ENCODE data around the gene MYB.

Gene MYB

DNA sequence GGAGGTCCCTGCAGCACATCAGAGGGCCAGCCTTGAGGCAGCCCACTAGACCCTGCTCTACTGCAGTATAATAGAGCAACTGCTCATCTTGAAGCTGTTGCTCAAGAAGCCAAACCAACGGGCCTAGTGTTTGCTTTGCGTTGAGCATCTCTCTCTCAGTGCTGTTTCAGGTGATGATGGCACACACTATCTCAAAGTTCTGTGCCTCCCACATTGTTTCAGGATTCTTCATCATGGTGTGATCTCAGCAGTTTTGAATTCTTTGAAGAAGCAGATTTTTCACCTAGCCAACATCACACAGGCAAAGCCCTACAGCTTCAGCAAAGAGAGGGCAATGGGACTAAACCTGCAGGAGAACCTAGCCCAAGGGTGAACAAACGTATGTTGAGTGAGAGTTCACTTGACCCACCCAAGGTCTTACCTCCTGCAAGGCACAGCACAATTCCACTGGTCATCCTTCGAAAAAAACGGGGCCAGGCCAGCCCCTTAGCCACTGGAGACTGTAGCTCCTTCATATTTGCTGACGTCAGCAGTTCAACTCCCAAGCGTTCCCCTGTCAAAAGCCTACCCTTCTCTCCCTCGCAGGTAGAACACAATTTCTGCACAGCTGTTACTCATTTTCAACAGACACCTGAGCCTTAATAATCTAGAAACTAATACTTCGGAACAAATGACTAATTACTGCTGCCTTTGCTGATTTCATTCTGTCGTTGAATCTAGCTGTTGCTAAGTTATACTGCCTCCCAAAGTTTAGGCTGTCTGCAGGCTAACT, 15.8 kb downstream of the MYB start (continued):
- TF ChIP-seq, protein P1, sequence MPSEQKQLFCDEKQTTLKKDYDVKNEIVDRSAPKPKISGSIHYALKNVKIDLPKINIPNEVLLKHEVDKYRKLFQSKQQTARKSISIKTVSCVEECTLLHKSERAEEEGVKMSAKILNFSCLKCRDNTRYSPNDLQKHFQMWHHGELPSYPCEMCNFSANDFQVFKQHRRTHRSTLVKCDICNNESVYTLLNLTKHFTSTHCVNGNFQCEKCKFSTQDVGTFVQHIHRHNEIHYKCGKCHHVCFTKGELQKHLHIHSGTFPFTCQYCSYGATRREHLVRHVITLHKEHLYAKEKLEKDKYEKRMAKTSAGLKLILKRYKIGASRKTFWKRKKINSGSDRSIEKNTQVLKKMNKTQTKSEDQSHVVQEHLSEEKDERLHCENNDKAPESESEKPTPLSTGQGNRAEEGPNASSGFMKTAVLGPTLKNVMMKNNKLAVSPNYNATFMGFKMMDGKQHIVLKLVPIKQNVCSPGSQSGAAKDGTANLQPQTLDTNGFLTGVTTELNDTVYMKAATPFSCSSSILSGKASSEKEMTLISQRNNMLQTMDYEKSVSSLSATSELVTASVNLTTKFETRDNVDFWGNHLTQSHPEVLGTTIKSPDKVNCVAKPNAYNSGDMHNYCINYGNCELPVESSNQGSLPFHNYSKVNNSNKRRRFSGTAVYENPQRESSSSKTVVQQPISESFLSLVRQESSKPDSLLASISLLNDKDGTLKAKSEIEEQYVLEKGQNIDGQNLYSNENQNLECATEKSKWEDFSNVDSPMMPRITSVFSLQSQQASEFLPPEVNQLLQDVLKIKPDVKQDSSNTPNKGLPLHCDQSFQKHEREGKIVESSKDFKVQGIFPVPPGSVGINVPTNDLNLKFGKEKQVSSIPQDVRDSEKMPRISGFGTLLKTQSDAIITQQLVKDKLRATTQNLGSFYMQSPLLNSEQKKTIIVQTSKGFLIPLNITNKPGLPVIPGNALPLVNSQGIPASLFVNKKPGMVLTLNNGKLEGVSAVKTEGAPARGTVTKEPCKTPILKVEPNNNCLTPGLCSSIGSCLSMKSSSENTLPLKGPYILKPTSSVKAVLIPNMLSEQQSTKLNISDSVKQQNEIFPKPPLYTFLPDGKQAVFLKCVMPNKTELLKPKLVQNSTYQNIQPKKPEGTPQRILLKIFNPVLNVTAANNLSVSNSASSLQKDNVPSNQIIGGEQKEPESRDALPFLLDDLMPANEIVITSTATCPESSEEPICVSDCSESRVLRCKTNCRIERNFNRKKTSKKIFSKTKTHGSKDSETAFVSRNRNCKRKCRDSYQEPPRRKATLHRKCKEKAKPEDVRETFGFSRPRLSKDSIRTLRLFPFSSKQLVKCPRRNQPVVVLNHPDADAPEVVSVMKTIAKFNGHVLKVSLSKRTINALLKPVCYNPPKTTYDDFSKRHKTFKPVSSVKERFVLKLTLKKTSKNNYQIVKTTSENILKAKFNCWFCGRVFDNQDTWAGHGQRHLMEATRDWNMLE (tag by site-specific recombination; conservative IDR thresholded peaks at IDR 0.05; ENCODE audit: low read depth), result no peak
- TF ChIP-seq ZNF169 (tag by site-specific recombination; IDR thresholded peaks at IDR 0.05), result no peak
- TF ChIP-seq, protein P2, sequence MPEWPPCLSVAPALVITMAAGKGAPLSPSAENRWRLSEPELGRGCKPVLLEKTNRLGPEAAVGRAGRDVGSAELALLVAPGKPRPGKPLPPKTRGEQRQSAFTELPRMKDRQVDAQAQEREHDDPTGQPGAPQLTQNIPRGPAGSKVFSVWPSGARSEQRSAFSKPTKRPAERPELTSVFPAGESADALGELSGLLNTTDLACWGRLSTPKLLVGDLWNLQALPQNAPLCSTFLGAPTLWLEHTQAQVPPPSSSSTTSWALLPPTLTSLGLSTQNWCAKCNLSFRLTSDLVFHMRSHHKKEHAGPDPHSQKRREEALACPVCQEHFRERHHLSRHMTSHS (tag by site-specific recombination; IDR thresholded peaks at IDR 0.05), result no peak
- no peak for TF ChIP-seq ZBTB48 (tag by site-specific recombination; IDR thresholded peaks at IDR 0.05)
- TF ChIP-seq KLF8 (tag by site-specific recombination; IDR thresholded peaks at IDR 0.05), result no peak
- no peak for TF ChIP-seq EGR2 (tag by site-specific recombination; IDR thresholded peaks at IDR 0.05; ENCODE audit: low read depth)
- no peak for TF ChIP-seq ZNF624 (tag by site-specific recombination; IDR thresholded peaks at IDR 0.05)
- no peak for TF ChIP-seq ZNF658 (tag by site-specific recombination; IDR thresholded peaks at IDR 0.05)

DNA sequence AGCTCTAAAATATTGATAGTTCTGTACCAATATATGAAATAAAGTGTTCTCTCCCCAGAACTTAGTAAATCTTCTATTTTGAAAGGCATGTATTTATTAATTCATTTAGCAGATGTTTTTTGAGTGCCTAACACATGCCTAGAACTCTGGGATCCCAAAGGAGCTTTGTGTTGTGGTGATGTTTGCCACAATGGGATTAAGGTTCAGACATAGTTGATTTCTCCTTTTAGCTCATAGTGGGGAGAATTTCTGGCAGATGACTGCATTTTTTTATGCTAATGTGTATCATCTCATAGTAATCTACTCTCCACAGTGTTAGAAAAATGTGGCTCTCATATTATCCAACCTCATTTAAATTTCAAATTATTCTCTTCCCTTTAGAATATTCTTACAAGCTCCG, 21.7 kb downstream of the MYB start:
- Histone ChIP-seq H3K9me3 (ENCODE audit: control insufficient read depth, insufficient read depth, low read depth, low read length) (no peaks in the 10 kb centered on the region), H3K36me3 (ENCODE audit: control insufficient read depth in 2 of 2, insufficient read depth in 1 of 2, low read length in 2 of 2) (peaks cover 6 to 9% of the 10 kb centered on the region in 2 experiments), H3K27ac (ENCODE audit: extremely low read depth, low read depth, low read length) (no peak overlapping the region), H3K4me1 (ENCODE audit: control insufficient read depth, insufficient read depth, low read length) (no peaks in the 10 kb centered on the region), H3K4me3 (ENCODE audit: low read depth, low read length) (no peak overlapping the region)
- CTCF ChIA-PET, result interaction anchor here (0.6 to 0.7 kb wide), 2 partner anchors 12 to 26 kb away, joined by 3 to 4 read pairs; no protein-coding TSS in a partner anchor
- POLR2A ChIA-PET, result no interaction called here
- TF ChIP-seq ZNF830 (tag by site-specific recombination; IDR thresholded peaks at IDR 0.05; ENCODE audit: low read depth), result no peak
- no peak for TF ChIP-seq YY2 (tag by site-specific recombination; IDR thresholded peaks at IDR 0.05)
- TF ChIP-seq KLF8 (tag by site-specific recombination; IDR thresholded peaks at IDR 0.05), result no peak
- TF ChIP-seq, protein P3, sequence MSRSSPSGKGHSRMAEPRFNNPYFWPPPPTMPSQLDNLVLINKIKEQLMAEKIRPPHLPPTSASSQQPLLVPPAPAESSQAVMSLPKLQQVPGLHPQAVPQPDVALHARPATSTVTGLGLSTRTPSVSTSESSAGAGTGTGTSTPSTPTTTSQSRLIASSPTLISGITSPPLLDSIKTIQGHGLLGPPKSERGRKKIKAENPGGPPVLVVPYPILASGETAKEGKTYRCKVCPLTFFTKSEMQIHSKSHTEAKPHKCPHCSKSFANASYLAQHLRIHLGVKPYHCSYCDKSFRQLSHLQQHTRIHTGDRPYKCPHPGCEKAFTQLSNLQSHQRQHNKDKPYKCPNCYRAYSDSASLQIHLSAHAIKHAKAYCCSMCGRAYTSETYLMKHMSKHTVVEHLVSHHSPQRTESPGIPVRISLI (tag by site-specific recombination; IDR thresholded peaks at IDR 0.05), result no peak
- no peak for TF ChIP-seq ZNF426 (tag by site-specific recombination; IDR thresholded peaks at IDR 0.05)
- TF ChIP-seq GFI1B (tag by site-specific recombination; IDR thresholded peaks at IDR 0.05), result no peak
- TF ChIP-seq FEZF1 (tag by site-specific recombination; IDR thresholded peaks at IDR 0.05), result no peak
- TF ChIP-seq ZFP37 (tag by site-specific recombination; IDR thresholded peaks at IDR 0.05), result no peak
- TF ChIP-seq MZF1 (tag by site-specific recombination; IDR thresholded peaks at IDR 0.05; ENCODE audit: borderline replicate concordance), result no peak
- TF ChIP-seq, protein P4, sequence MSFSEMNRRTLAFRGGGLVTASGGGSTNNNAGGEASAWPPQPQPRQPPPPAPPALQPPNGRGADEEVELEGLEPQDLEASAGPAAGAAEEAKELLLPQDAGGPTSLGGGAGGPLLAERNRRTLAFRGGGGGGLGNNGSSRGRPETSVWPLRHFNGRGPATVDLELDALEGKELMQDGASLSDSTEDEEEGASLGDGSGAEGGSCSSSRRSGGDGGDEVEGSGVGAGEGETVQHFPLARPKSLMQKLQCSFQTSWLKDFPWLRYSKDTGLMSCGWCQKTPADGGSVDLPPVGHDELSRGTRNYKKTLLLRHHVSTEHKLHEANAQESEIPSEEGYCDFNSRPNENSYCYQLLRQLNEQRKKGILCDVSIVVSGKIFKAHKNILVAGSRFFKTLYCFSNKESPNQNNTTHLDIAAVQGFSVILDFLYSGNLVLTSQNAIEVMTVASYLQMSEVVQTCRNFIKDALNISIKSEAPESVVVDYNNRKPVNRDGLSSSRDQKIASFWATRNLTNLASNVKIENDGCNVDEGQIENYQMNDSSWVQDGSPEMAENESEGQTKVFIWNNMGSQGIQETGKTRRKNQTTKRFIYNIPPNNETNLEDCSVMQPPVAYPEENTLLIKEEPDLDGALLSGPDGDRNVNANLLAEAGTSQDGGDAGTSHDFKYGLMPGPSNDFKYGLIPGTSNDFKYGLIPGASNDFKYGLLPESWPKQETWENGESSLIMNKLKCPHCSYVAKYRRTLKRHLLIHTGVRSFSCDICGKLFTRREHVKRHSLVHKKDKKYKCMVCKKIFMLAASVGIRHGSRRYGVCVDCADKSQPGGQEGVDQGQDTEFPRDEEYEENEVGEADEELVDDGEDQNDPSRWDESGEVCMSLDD (tag by site-specific recombination; IDR thresholded peaks at IDR 0.05), result no peak
- TF ChIP-seq ZNF404 (tag by site-specific recombination; IDR thresholded peaks at IDR 0.05), result no peak
- no peak for TF ChIP-seq ZNF677 (tag by site-specific recombination; IDR thresholded peaks at IDR 0.05)
- TF ChIP-seq KLF10 (tag by site-specific recombination; IDR thresholded peaks at IDR 0.05), result no peak

Measured in HEK293 (cell line).